GM13976 (cell line): ENCODE results near the gene STRN4.
A peak's percentile ranks its signal among the peaks of the same experiment; 100 is the strongest.
"Not testable (repeated sequence)": the region's sequence is repeated elsewhere in the genome, so short reads cannot be mapped to it uniquely, and the experiment has no call there.

Experiments
- DNase-seq: peaks from one replicate; pipeline ENCODE4 v3.0.0; 2012; ENCODE audit warnings: low spot score
- in situ Hi-C: fragments of 300-500 bp; cut with MboI; formaldehyde crosslinking; loops from one replicate; pipeline ENCODE4 v1.12.0; 2022; ENCODE audit warnings: low sequenced_read_pairs, mixed read lengths, inconsistent platforms; ENCODE audit not compliant: unreplicated experiment
- TF ChIP-seq, protein P1 (sequence below): IDR thresholded peaks from 2 replicates; pipeline ENCODE4 v1.5.1; 2012; ENCODE audit warnings: borderline replicate concordance, mild to moderate bottlenecking; ENCODE audit not compliant: insufficient read depth; ENCODE audit errors: extremely low read depth, missing control alignments, control extremely low read depth

The STRN4 gene

DNA sequence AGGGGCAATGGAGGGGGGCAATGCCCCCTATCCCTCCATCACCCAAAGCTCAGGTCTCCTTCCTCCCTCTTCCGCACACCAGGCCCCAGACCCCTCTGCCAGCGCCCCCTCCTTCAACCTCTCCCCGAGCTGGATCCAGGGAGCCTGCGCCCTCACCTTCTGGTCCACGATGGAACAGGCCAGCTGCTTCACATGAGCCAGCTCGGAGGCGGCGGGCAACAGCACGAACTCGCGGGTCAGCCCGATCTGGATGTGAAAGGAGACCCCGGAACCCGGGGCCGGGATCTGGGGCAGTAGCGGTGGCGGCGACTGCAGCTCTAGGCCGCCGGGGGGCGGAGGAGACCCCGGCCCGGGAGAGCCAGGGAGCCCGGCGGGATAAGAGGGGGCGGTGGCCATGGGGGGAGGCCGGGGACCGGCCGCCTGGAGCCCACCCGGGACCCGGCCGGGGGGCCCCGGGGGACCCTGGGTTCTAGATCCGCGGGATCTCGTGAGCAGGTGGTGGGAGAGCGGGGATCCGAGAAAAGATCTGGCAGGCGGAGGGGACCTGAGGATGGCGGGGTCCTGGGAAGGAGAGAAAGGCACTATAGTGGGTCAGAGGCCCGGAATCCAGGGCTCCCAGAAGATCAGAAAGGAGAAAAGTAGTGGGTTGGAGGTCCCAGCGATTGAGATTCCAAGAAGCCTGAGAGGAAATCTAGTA, 30.1 kb downstream of the STRN4 start:
- TF ChIP-seq, protein P1, sequence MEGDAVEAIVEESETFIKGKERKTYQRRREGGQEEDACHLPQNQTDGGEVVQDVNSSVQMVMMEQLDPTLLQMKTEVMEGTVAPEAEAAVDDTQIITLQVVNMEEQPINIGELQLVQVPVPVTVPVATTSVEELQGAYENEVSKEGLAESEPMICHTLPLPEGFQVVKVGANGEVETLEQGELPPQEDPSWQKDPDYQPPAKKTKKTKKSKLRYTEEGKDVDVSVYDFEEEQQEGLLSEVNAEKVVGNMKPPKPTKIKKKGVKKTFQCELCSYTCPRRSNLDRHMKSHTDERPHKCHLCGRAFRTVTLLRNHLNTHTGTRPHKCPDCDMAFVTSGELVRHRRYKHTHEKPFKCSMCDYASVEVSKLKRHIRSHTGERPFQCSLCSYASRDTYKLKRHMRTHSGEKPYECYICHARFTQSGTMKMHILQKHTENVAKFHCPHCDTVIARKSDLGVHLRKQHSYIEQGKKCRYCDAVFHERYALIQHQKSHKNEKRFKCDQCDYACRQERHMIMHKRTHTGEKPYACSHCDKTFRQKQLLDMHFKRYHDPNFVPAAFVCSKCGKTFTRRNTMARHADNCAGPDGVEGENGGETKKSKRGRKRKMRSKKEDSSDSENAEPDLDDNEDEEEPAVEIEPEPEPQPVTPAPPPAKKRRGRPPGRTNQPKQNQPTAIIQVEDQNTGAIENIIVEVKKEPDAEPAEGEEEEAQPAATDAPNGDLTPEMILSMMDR: no peak
- in situ Hi-C loops: no loop called here
- no peak for DNase-seq

DNA sequence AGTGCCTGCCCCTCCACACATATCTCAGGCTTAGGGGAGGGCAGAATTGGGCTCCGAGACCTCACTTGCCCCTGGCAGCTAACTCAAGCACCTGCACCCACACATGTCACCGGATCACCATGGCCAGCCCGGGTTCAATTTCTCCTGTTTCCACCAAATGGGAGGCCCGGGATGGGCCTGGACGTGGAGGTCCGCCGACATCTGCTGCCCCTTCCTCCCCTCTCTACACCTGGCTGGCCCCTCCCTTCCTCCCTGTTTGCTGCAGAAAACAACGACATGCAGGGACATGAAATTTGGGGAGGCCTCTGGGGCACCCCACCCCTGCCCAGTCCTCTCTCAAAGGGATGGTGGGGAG, 30.7 kb downstream of the STRN4 start:
- in situ Hi-C loops: no loop called here
- TF ChIP-seq, protein P1: no peak
- DNase-seq: no peak

DNA sequence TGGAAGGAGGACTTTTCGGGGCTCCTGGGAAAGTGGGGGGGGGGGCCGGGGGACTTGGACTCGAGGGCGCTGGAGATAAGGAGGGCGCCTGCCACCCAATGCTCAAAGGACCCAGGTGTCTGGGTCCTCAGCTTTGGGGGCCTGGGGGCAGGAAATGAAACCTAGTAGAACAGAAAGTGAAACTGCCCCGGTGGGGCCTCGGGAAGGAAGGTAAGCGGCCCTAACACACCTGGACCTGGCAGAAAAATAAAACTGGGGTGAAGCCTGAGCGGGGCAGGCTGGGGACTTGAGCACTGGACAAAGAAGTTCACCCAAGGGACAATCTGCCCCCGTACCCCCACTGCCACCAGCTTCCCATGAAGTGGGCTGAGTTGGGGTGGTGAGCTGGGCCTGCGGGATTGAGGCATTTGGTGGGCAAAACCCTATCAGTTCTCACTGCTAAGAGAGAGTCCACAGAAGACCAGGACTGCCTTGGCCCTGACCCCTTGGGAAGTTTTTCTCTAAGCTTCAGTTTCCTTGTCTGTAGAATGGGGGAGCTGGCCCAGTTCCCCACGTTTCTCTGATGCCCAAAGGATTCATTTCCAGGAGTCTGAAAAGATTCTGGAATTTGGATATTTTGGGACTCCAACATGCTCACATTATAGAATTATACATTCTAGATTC, 31.7 kb downstream of the STRN4 start:
- DNase-seq: peak; percentile 83
- in situ Hi-C loops: no loop called here
- TF ChIP-seq, protein P1: no peak

DNA sequence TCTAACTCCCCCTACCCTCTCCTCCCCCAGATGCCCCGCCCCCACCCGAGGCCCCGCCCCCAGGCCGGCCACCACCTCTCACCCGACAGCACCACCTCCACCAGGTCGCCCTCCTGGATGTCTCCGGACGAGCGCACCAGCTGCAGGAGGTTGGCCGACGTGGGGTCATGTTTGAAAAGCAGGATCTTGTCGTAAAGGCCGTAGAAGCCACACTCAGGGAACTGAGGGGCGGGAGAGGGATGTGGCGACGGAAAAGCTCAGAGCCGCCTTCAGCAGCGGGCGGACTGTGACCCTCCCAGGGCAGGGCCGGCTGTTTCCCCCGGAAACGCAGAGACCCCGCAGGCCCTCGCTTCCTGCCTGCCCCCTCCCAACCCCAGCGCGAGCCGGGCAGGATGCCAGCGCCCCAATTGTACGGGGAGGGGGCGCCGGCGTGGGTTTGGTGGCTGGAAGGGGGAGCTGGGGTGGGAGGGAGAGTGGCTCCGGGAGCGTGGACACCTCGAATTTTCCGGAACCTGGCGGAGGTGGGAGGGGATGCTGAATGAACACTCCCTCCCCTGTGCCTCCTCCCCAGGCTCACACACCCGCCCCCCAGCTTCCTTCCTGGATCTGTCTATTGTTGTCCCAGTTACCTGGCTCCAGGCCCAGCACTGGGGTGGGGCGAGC, 32.3 kb downstream of the STRN4 start:
- in situ Hi-C loops: no loop called here
- TF ChIP-seq, protein P1: no peak
- DNase-seq: peak; percentile 85

DNA sequence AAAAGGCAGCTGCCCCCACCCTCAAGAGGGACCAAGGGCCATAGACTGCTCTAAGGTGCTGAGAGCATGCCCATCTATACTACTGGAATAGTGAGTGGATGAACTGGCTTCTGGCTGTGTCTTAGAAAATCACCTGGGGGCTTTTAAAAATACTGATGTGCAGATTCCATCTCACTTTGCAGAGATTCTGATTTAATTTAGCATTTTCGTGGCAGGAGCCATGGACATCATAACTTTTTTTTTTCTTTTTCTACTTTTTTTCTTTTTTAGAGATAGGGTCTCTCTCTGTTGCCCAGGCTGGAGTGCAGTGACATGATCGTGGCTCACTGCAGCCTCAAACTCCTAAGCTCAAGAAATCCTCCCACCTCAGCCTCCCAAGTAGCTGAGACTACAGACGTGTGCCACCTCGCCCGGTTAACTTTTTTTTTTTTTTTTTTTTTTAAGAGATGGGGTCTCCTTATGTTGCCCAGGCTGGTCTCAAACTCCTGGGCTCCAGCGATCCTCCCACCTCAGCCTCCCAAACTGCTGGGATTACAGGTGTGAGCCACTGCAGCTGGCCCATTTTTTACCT, 33.4 kb downstream of the STRN4 start:
- in situ Hi-C loops, DNase-seq: not testable (repeated sequence)

DNA sequence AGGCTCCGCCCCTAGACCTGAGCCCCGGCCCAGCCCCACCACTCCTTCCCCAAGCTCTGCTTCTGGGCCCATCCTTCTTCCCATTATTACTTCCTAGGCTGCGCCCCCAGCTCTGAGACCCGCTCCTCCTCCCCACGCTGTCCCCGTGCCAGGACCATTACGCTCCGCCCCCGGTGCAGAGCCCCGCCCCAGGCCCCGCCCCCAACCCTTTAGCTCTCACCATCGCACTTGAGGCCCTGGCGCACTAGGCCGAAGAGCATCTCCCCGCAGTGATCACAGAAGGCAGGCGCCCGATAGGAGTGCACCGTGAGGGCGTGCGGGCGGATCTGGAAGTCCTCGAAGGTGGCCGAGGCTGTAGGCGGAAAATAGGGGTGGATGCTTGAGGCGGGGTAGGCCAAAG, 35.6 kb downstream of the STRN4 start:
- TF ChIP-seq, protein P1: no peak
- DNase-seq: no peak
- in situ Hi-C loops: no loop called here
